ENCODE measurements around the gene EP300. TPM values are rescaled to one million over a fixed set of nuclear protein-coding genes. Genes with fewer than 3 reads are reported as not detected.

Gene EP300
- total RNA-seq, 4 donors from 2014 or later, result 142 to 155 (median 149) TPM

DNA sequence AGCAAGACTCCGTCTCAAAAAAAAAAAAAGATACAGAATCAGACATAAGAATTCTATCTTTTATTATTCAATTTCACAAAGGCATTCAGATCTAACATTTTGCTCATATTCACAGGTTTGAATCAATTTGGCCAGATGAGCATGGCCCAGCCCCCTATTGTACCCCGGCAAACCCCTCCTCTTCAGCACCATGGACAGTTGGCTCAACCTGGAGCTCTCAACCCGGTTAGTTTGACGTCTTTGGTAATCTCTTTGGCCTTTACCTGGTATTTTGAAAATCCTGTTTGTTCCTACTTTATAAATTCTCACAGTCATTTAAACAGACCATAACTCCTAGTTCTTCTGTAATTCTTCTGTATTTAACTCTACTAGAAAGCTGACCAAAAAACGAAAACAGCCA is 55.3 kb downstream of the EP300 start:
- Histone ChIP-seq H3K27ac (no peak overlapping the region), H3K4me3 (no peak overlapping the region), H3K9me3 (no peaks in the 10 kb centered on the region), H3K36me3 (peaks cover 0 to 100% (median 9%) of the 10 kb centered on the region in 3 donors), H3K4me1 (no peaks in the 10 kb centered on the region), H3K27me3 (no peaks in the 10 kb centered on the region)
- DNase-seq, result no peak
- TF ChIP-seq, protein P1, sequence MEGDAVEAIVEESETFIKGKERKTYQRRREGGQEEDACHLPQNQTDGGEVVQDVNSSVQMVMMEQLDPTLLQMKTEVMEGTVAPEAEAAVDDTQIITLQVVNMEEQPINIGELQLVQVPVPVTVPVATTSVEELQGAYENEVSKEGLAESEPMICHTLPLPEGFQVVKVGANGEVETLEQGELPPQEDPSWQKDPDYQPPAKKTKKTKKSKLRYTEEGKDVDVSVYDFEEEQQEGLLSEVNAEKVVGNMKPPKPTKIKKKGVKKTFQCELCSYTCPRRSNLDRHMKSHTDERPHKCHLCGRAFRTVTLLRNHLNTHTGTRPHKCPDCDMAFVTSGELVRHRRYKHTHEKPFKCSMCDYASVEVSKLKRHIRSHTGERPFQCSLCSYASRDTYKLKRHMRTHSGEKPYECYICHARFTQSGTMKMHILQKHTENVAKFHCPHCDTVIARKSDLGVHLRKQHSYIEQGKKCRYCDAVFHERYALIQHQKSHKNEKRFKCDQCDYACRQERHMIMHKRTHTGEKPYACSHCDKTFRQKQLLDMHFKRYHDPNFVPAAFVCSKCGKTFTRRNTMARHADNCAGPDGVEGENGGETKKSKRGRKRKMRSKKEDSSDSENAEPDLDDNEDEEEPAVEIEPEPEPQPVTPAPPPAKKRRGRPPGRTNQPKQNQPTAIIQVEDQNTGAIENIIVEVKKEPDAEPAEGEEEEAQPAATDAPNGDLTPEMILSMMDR (IDR thresholded peaks at IDR 0.05), result no peak
- TF ChIP-seq POLR2A (IDR thresholded peaks at IDR 0.05), result no peak

DNA sequence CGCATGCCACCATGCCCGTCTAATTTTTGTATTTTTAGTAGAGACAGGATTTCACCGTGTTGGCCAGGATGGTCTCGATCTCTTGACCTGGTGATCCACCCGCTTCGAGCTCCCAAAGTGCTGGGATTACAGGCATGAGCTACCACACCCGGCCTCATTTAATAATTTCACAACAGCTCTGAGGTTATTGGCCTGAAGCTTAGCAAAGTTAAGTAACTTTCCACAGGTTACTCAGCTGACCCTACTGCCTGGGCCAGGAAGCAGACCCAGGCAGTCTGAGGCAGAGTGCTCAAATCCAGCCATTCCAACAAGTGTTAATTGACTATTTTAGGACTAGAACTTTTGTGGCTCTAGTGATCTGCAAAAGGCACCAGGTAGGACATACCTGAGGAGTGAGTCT is 60.5 kb downstream of the EP300 start:
- H3K36me3 ChIP-seq, result peaks cover 0 to 99% (median 11%) of the 10 kb centered on the region in 3 donors

DNA sequence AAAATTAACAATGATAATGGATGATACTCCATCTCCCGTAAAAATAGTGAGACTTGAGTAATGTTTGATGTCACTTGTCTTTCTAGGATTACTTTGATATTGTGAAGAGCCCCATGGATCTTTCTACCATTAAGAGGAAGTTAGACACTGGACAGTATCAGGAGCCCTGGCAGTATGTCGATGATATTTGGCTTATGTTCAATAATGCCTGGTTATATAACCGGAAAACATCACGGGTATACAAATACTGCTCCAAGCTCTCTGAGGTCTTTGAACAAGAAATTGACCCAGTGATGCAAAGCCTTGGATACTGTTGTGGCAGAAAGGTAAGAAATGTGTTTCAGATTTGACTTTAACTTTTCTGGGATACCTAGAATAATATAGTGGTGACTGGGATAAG is 64.7 kb downstream of the EP300 start:
- no peak for TF ChIP-seq POLR2A (IDR thresholded peaks at IDR 0.05)
- no peaks in the 10 kb centered on the region for H3K4me1 ChIP-seq
- no peak for DNase-seq
- no peaks in the 10 kb centered on the region for H3K27me3 ChIP-seq
- H3K9me3 ChIP-seq, result no peaks in the 10 kb centered on the region
- H3K27ac ChIP-seq, result no peak overlapping the region
- H3K4me3 ChIP-seq, result no peak overlapping the region
- peaks cover 0 to 99% (median 6%) of the 10 kb centered on the region in 3 donors for H3K36me3 ChIP-seq

More for the DNA sequence above, 60.5 kb downstream of the EP300 start:
- no peaks in the 10 kb centered on the region for H3K4me1 ChIP-seq
- no peak for DNase-seq
- no peak overlapping the region for H3K27ac ChIP-seq
- TF ChIP-seq, protein P1 (IDR thresholded peaks at IDR 0.05), result no peak
- no peak for TF ChIP-seq POLR2A (IDR thresholded peaks at IDR 0.05)
- no peaks in the 10 kb centered on the region for H3K27me3 ChIP-seq
- H3K9me3 ChIP-seq, result no peaks in the 10 kb centered on the region
- H3K4me3 ChIP-seq, result no peak overlapping the region

DNA sequence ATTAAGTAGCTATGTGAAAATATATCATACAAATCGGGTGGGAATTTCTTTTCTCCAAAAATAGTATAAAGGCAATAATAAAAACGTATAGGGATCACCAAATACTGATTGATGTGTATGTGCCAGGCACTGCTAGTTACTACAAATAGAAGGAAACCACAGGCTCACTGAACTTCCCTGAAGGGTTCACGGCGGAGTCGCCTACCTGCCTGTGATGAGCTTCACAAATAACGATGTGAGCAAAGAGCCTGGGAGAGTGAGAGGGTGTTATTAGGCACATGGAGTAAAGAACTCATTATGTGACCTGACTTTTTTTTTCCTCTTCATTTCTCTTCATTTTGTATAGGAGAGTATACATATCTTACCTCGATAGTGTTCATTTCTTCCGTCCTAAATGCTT is 76.8 kb downstream of the EP300 start:
- no peaks in the 10 kb centered on the region for H3K4me1 ChIP-seq
- H3K27me3 ChIP-seq, result no peaks in the 10 kb centered on the region
- no peak for DNase-seq
- TF ChIP-seq POLR2A (IDR thresholded peaks at IDR 0.05), result no peak
- TF ChIP-seq, protein P1 (IDR thresholded peaks at IDR 0.05), result no peak
- H3K9me3 ChIP-seq, result no peaks in the 10 kb centered on the region
- H3K27ac ChIP-seq, result no peak overlapping the region
- no peak overlapping the region for H3K4me3 ChIP-seq
- H3K36me3 ChIP-seq, result peaks cover 0 to 95% (median 6%) of the 10 kb centered on the region in 3 donors

DNA sequence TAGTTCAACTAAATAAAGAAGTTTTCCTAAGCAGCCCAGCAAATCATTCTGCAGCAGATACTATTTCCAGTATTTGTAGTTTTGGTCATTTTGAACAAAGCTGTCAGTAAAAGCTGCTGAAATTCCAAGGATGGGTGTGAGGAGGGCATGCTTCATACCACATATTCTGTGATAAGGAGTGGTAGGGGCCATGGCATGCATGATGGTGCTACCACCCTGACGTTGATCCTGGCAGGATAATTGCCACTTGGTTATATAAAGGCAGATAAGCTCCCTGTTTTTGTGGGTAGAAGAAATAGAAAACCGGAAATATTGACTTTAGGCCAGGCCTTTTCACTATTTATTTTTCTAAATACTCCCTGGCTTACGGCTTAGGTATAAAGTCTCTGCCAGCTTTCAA is 79.6 kb downstream of the EP300 start:
- peaks cover 0 to 96% (median 6%) of the 10 kb centered on the region in 3 donors for H3K36me3 ChIP-seq
- no peaks in the 10 kb centered on the region for H3K9me3 ChIP-seq
- TF ChIP-seq POLR2A (IDR thresholded peaks at IDR 0.05), result no peak
- TF ChIP-seq, protein P1 (IDR thresholded peaks at IDR 0.05), result no peak
- no peak overlapping the region for H3K4me3 ChIP-seq
- no peak overlapping the region for H3K27ac ChIP-seq
- no peak for DNase-seq
- H3K4me1 ChIP-seq, result no peaks in the 10 kb centered on the region
- no peaks in the 10 kb centered on the region for H3K27me3 ChIP-seq

DNA sequence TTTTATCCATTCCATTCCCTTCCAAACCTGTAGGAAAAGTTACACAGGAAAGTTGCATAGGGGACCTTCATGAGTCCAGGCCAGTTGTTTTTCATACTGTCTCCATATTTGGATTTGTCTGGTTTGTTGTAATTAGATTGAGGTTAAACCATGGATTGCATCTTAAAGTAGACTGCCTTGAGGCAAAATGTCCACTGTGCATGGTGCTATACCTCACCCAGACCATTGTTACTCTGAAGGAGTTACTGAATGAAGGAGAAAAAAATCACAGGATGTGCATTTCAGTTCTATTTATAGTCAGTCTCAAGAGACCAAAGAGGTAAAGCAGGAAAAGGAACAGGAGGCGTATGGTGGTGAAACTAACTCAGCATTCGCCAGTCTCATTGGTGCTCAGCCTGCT is 83.2 kb downstream of the EP300 start:
- no peak for DNase-seq
- Histone ChIP-seq H3K9me3 (no peaks in the 10 kb centered on the region), H3K27me3 (no peaks in the 10 kb centered on the region), H3K4me3 (no peak overlapping the region), H3K36me3 (peaks cover 0 to 91% (median 6%) of the 10 kb centered on the region in 3 donors), H3K4me1 (no peaks in the 10 kb centered on the region), H3K27ac (no peak overlapping the region)
- no peak for TF ChIP-seq POLR2A (IDR thresholded peaks at IDR 0.05)
- TF ChIP-seq, protein P1 (IDR thresholded peaks at IDR 0.05), result no peak
